Stimulated activated CD4-positive, alpha-beta T cell treated with anti-CD3 and anti-CD28 coated beads, Interleukin-4, amount 100 ng/mL, for 4 hours (primary cell): Measurements from ENCODE around the gene COX6B2.

Experiments
- DNase-seq, 2 experiments: peaks; one replicate each; pipeline ENCODE4 v3.0.0-alpha.2; 2020

The COX6B2 gene

DNA sequence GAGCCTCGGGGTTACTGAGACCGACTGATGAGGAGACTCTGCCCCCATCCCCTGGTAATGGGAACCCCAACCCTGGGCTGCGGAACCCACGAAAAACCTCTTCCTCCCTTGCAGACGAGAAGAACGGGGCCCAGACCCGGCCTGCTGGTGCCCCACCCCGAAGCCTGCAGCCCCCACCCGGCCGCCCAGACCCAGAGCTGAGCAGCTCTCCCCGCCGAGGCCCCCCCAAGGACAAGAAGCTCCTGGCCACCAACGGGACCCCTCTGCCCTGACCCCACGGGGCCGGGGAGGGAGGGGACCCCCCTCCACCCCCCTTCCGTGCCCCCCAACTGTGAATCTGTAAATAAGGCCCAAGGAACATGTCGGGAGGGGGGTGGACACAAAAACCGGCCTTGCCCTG, 42.7 kb downstream of the COX6B2 start:
- DNase-seq = no peak

- no peak for DNase-seq
Measured at GRCh38 chr19:55311397-55311796, 43.1 kb downstream of the COX6B2 start.

DNA sequence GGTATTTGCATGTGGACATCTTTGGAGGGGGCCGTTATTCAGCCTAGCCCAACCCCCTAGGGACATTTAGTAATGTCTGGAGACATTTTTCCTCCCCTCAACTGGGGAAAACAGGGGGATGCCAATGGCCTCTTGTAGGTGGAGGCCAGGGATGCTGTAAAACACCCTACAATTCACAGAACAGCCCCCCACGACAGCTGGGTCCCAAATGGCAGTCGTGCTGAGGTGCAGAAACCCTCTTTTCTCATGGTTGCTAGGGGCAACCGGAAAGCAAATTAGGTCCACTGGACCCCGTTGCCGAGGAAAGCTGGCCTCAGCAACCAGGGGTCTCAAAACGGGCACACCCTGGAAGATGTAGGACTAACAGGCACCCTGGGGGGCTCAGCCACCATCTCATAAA, 44.0 kb downstream of the COX6B2 start:
- DNase-seq = no peak

- no peak for DNase-seq
Measured at GRCh38 chr19:55309448-55309847, 45.1 kb downstream of the COX6B2 start.

GRCh38 chr19:55308281-55308680, 46.2 kb downstream of the COX6B2 start:
- DNase-seq = no peak

DNA sequence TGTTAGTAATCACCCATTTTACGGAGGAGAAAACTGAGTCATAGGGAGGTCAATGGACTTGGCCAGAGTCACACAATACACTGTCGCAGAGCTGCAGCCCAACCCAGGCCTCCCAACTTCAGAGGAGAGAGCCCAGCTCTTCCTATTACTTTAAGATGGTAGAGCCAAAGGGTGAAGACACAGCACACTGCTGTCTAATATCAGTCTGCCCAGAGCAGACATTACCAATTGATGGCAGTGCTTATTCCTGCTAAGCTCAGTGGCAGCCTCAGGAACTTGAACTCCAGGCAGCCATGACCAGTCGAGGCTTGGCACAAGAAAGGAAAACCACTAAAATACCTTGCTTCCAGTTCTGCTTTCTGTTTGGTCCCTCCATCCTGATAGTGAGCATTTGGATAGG, 47.8 kb downstream of the COX6B2 start:
- DNase-seq = no peak

- no peak for DNase-seq
Measured at GRCh38 chr19:55305983-55306562, 48.4 kb downstream of the COX6B2 start.

DNA sequence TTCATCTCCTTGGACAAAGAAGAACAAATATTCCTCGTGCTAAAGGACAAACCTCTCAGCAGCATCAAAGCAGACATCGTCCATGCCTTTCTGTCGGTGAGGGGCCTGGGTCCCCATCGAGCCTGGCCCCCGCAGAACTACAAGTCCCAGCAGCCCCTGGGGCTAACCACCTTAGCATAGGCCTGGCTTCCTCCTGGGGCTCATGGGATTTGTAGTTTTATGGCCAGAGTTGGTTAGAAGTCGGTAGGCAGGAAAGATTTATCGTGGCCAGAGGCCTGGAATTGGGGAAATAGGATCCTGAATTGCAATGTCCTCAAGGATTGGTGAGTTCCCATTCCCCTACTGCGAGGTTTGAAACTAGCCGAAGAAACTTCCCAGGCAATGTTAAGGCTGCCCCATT, 49.0 kb downstream of the COX6B2 start:
- peak; percentile 47 to 50 for DNase-seq

GRCh38 chr19:55304980-55305379, 49.5 kb downstream of the COX6B2 start:
- DNase-seq = no peak

GRCh38 chr19:55304279-55304978, 50.1 kb downstream of the COX6B2 start:
- DNase-seq = no peak

- no peak for DNase-seq
Measured at GRCh38 chr19:55303477-55303876, 51.0 kb downstream of the COX6B2 start.

GRCh38 chr19:55302318-55302703, 52.2 kb downstream of the COX6B2 start:
- no peak for DNase-seq

DNA sequence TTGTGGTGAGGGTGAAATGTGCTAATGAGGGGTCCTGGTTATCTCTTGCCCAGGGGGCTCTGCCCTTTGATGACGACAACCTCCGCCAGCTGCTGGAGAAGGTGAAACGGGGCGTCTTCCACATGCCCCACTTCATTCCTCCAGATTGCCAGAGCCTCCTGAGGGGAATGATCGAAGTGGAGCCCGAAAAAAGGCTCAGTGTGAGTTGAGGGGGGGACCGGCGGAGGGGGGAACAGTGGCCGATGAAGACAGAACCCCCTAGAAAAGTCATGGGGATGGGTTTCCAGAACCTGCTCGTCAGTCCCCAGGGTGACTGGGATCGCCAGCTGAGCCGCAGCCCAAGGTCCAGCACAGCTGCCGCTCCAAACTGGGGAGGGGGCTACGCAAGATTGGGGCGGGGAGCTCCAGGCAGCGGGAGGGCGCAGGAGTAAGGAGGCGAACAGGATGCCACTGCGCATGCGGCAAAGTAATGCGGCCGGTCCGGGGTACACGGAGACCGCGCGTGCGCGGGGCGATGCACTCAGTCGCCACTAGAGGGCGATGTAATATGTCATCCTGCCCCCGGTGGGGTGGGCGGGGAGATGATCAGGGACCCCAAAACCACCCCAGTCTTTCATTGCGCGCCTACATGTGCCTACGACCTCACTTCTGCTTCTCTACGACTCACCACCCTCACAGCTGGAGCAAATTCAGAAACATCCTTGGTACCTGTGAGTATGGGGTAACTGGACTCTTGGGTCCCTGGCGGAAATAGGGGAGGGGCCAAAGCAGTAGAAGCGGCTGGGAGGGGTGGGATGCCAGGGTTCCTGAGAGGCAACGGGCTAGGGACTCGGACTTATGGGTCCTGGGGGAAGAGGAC, 52.8 kb downstream of the COX6B2 start:
- peak; percentile 89 to 98 for DNase-seq

- DNase-seq = no peak
Measured at GRCh38 chr19:55300886-55301458, 53.5 kb downstream of the COX6B2 start.

- no peak for DNase-seq
Measured at GRCh38 chr19:55299991-55300390, 54.5 kb downstream of the COX6B2 start.
